ENCODE measurements around the gene CEP112. TPM values are rescaled to one million over a fixed set of nuclear protein-coding genes. Genes with fewer than 3 reads are reported as not detected.

Gene CEP112
- total and polyA plus RNA-seq, 9 of the 15 experiments (the other 6 are each of a cell fraction or from before 2014, with no cell fraction given) = 0.84 TPM; not detected in 8

- in situ Hi-C loops (cut with MboI) = no loop called here
- Histone ChIP-seq H3K79me2 (ENCODE audit: control insufficient read depth, insufficient read depth, low read length) (no peaks in the 10 kb centered on the region), H3K9me3 (replicated peaks; ENCODE audit: control insufficient read depth, insufficient read depth, low read depth, low read length) (no peaks in the 10 kb centered on the region), H3K4me1 (replicated peaks in 1 of 2; ENCODE audit: control insufficient read depth in 2 of 2, insufficient read depth in 2 of 2, low read length in 2 of 2) (no peaks in the 10 kb centered on the region), H3K9me1 (ENCODE audit: control insufficient read depth, insufficient read depth, low read length) (no peaks in the 10 kb centered on the region), H3K36me3 (ENCODE audit: control insufficient read depth, insufficient read depth, low read length) (no peaks in the 10 kb centered on the region), H3K4me2 (ENCODE audit: insufficient read depth, low read length) (no peak overlapping the region), H3K4me3 (no peak overlapping the region), H3K9ac (ENCODE audit: insufficient read depth in 1 of 2, low read depth in 2 of 2, low read length in 2 of 2) (no peak overlapping the region), H2AFZ (ENCODE audit: low read depth, low read length) (no peak overlapping the region), H4K20me1 (replicated peaks; ENCODE audit: control insufficient read depth, insufficient read depth, low read length) (no peaks in the 10 kb centered on the region), H3K27me3 (ENCODE audit: control insufficient read depth in 2 of 2, insufficient read depth in 2 of 2, low read length in 2 of 2) (no peaks in the 10 kb centered on the region), H3K27ac (ENCODE audit: extremely low read depth, low read depth, low read length) (no peak overlapping the region)
- ChIA-PET POLR2A (no interaction called here), CTCF (ENCODE audit: low intra/inter-chr PET ratio) (no interaction called here)
- WGBS (ENCODE audit: insufficient coverage, low coverage, missing lambda C conversion rate) = 2% methylated on average over 3 of the region's 3 CpGs
- no peak for DNase-seq (ENCODE audit: extremely low read depth in 1 of 4, low spot score in 3 of 4)
- BruUV-seq (replicated peaks) = no TSS peak
- no peak for FAIRE-seq
- intact Hi-C loops (cut with micrococcal nuclease) = no loop called here
- no peak for ATAC-seq
- TF ChIP-seq, protein P1, sequence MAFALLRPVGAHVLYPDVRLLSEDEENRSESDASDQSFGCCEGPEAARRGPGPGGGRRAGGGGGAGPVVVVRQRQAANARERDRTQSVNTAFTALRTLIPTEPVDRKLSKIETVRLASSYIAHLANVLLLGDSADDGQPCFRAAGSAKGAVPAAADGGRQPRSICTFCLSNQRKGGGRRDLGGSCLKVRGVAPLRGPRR (CRISPR knock-in tag; IDR thresholded peaks at IDR 0.05) = no peak
- TF ChIP-seq NR1H2 (CRISPR knock-in tag; IDR thresholded peaks at IDR 0.05) (no peak), ZNF778 (CRISPR knock-in tag; IDR thresholded peaks at IDR 0.05) (no peak), HMG20B (CRISPR knock-in tag; IDR thresholded peaks at IDR 0.05) (no peak), RFX7 (CRISPR knock-in tag; IDR thresholded peaks at IDR 0.05) (no peak), SIRT6 (IDR thresholded peaks at IDR 0.05; ENCODE audit: low read depth, low read length) (no peak), MEIS2 (IDR thresholded peaks at IDR 0.05; ENCODE audit: partially characterized antibody) (no peak), MYC (IDR thresholded peaks at IDR 0.05; ENCODE audit: low read depth, low read length) (no peak), MYC (CRISPR knock-in tag; IDR thresholded peaks at IDR 0.05; ENCODE audit: borderline replicate concordance, low read depth) (no peak), IFI16 (CRISPR knock-in tag; IDR thresholded peaks at IDR 0.05) (no peak), EP400 (IDR thresholded peaks at IDR 0.05) (no peak), ZBTB11 (CRISPR knock-in tag; IDR thresholded peaks at IDR 0.05) (no peak), ZNF140 (CRISPR knock-in tag; IDR thresholded peaks at IDR 0.05) (no peak), MBD2 (IDR thresholded peaks at IDR 0.05; ENCODE audit: borderline replicate concordance, low read depth) (no peak)
- TF ChIP-seq, protein P2, sequence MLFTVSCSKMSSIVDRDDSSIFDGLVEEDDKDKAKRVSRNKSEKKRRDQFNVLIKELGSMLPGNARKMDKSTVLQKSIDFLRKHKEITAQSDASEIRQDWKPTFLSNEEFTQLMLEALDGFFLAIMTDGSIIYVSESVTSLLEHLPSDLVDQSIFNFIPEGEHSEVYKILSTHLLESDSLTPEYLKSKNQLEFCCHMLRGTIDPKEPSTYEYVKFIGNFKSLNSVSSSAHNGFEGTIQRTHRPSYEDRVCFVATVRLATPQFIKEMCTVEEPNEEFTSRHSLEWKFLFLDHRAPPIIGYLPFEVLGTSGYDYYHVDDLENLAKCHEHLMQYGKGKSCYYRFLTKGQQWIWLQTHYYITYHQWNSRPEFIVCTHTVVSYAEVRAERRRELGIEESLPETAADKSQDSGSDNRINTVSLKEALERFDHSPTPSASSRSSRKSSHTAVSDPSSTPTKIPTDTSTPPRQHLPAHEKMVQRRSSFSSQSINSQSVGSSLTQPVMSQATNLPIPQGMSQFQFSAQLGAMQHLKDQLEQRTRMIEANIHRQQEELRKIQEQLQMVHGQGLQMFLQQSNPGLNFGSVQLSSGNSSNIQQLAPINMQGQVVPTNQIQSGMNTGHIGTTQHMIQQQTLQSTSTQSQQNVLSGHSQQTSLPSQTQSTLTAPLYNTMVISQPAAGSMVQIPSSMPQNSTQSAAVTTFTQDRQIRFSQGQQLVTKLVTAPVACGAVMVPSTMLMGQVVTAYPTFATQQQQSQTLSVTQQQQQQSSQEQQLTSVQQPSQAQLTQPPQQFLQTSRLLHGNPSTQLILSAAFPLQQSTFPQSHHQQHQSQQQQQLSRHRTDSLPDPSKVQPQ (CRISPR knock-in tag; IDR thresholded peaks at IDR 0.05; ENCODE audit: borderline replicate concordance) = no peak
- TF ChIP-seq, protein P3, sequence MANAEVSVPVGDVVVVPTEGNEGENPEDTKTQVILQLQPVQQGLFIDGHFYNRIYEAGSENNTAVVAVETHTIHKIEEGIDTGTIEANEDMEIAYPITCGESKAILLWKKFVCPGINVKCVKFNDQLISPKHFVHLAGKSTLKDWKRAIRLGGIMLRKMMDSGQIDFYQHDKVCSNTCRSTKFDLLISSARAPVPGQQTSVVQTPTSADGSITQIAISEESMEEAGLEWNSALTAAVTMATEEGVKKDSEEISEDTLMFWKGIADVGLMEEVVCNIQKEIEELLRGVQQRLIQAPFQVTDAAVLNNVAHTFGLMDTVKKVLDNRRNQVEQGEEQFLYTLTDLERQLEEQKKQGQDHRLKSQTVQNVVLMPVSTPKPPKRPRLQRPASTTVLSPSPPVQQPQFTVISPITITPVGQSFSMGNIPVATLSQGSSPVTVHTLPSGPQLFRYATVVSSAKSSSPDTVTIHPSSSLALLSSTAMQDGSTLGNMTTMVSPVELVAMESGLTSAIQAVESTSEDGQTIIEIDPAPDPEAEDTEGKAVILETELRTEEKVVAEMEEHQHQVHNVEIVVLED (CRISPR knock-in tag; IDR thresholded peaks at IDR 0.05) = no peak
Measured at GRCh38 chr17:65813306-65813705, 378.6 kb downstream of the CEP112 start.
